ENCODE data around the gene NRTN.

- TF ChIP-seq CTCF (IDR thresholded peaks at IDR 0.05) (no peak), POLR2A (IDR thresholded peaks at IDR 0.05) (no peak)
Measured at GRCh38 chr19:5818594-5818993, 13.7 kb downstream of the NRTN start.

Measured in adrenal gland (tissue), 5 donors.